Neuronal stem cell (in vitro differentiated cells): ENCODE data around the gene PXDN.

Experiments
- DNase-seq: peaks from one replicate; pipeline ENCODE4 v3.0.0-alpha.2; 2013; ENCODE audit warnings: low spot score
- H2AFZ ChIP-seq: one replicate; pipeline ENCODE4 v1.6.1; 2013; ENCODE audit warnings: mild to moderate bottlenecking, low read length, inconsistent platforms
- H2AK5ac ChIP-seq: 2 replicates; pipeline ENCODE4 v1.6.1; 2013; ENCODE audit warnings: low read depth, mild to moderate bottlenecking, inconsistent platforms, low read length, moderate library complexity, mixed read lengths
- H2BK120ac ChIP-seq: 2 replicates; pipeline ENCODE4 v1.6.1; 2013; ENCODE audit warnings: low read depth, mild to moderate bottlenecking, inconsistent platforms, low read length, moderate library complexity, mixed read lengths
- H2BK12ac ChIP-seq: one replicate; pipeline ENCODE4 v1.6.1; 2013; ENCODE audit warnings: low read length, inconsistent platforms
- H2BK15ac ChIP-seq: 2 replicates; pipeline ENCODE4 v1.6.1; 2013; ENCODE audit warnings: mild to moderate bottlenecking, low read length, inconsistent platforms, mixed read lengths
- H2BK5ac ChIP-seq: one replicate; pipeline ENCODE4 v1.6.1; 2013; ENCODE audit warnings: inconsistent platforms, mild to moderate bottlenecking, low read length, moderate library complexity
- H3K14ac ChIP-seq: one replicate; pipeline ENCODE4 v1.6.1; 2013; ENCODE audit warnings: low read length, inconsistent platforms
- H3K18ac ChIP-seq: 2 replicates; pipeline ENCODE4 v1.6.1; 2013; ENCODE audit warnings: low read length, inconsistent platforms
- H3K23ac ChIP-seq: 2 replicates; pipeline ENCODE4 v1.6.1; 2013; ENCODE audit warnings: low read depth, mild to moderate bottlenecking, mixed read lengths, low read length, inconsistent platforms; ENCODE audit not compliant: poor library complexity
- H3K27ac ChIP-seq: replicated peaks from 3 replicates; pipeline ENCODE4 v1.5.1; 2013; ENCODE audit warnings: low read length, inconsistent platforms
- H3K27me3 ChIP-seq, 3 experiments: 2 replicates each; pipeline ENCODE4 v1.6.1; 2013; ENCODE audit warnings: low read length in 3 of 3, mild to moderate bottlenecking in 2 of 3, inconsistent platforms in 1 of 3, low read depth in 1 of 3, mixed read lengths in 1 of 3, moderate library complexity in 1 of 3; ENCODE audit not compliant: control insufficient read depth in 3 of 3, insufficient read depth in 3 of 3
- H3K36me3 ChIP-seq, 2 donors: replicated peaks in 1 of 2; 2 replicates each; pipeline ENCODE4 v1.6.1; 2013; ENCODE audit warnings: low read length in 2 of 2; ENCODE audit not compliant: control insufficient read depth in 2 of 2, insufficient read depth in 2 of 2
- H3K4ac ChIP-seq: 2 replicates; pipeline ENCODE4 v1.6.1; 2013; ENCODE audit warnings: inconsistent platforms, mild to moderate bottlenecking, low read length, moderate library complexity
- H3K4me1 ChIP-seq, 2 donors: 1 replicate in 1 of 2; 2 replicates in 1 of 2; pipeline ENCODE4 v1.6.1; 2013; ENCODE audit warnings: low read length in 2 of 2, low read depth in 1 of 2; ENCODE audit not compliant: control insufficient read depth in 2 of 2, insufficient read depth in 1 of 2
- H3K4me2 ChIP-seq: one replicate; pipeline ENCODE4 v1.6.1; 2013; ENCODE audit warnings: mild to moderate bottlenecking, low read length, inconsistent platforms; ENCODE audit not compliant: insufficient read depth, poor library complexity, severe bottlenecking
- H3K4me3 ChIP-seq, 2 donors: 2 replicates each; pipeline ENCODE4 v1.5.1; 2013; ENCODE audit warnings: low read length in 2 of 2, mild to moderate bottlenecking in 2 of 2, inconsistent platforms in 1 of 2, moderate library complexity in 1 of 2
- H3K79me1 ChIP-seq: one replicate; pipeline ENCODE4 v1.6.1; 2013; ENCODE audit warnings: low read depth, mild to moderate bottlenecking, inconsistent platforms, low read length, moderate library complexity
- H3K9ac ChIP-seq: one replicate; pipeline ENCODE4 v1.6.1; 2013; ENCODE audit warnings: mild to moderate bottlenecking, low read depth, low read length, inconsistent platforms; ENCODE audit not compliant: poor library complexity
- H3K9me3 ChIP-seq, 2 donors: replicated peaks in 1 of 2; 2 replicates each; pipeline versions ENCODE3 to v1.6.1; 2013; ENCODE audit warnings: low read length in 2 of 2, mild to moderate bottlenecking in 2 of 2, inconsistent platforms in 1 of 2, low read depth in 1 of 2, mixed read lengths in 1 of 2, moderate library complexity in 1 of 2; ENCODE audit not compliant: control insufficient read depth in 2 of 2, insufficient read depth in 1 of 2
- H4K8ac ChIP-seq: one replicate; pipeline ENCODE4 v1.6.1; 2013; ENCODE audit warnings: low read depth, mild to moderate bottlenecking, inconsistent platforms, low read length, moderate library complexity
- H4K91ac ChIP-seq: one replicate; pipeline ENCODE4 v1.6.1; 2013; ENCODE audit warnings: low read length, low read depth, mild to moderate bottlenecking, inconsistent platforms; ENCODE audit not compliant: poor library complexity
- WGBS, 2 donors: extraction: QIAGEN DNeasy Blood & Tissue Kit; methylation state at CpG; one replicate each; pipeline ENCODE4 v1.1.7; 2013; ENCODE audit warnings: missing lambda C conversion rate in 2 of 2, mixed read lengths in 1 of 2; ENCODE audit not compliant: insufficient read length in 2 of 2, insufficient replicate concordance in 1 of 2; ENCODE audit errors: extremely low coverage in 2 of 2; 5-methylcytosine and 5-hydroxymethylcytosine counted together

Gene PXDN

GRCh38 chr2:1744151-1744445 is 217 bp downstream of the PXDN start:
- no peak overlapping the region for H4K8ac ChIP-seq
- peak overlapping the region; percentile 82 for H3K23ac ChIP-seq
- DNase-seq, result peak; percentile 61
- no peak overlapping the region for H2BK12ac ChIP-seq
- H2BK5ac ChIP-seq, result peak overlapping the region; percentile 87
- WGBS, 2 donors, result no CpG with 5 or more reads among the region's 33 CpGs
- peak overlapping the region; percentile 87 for H2BK15ac ChIP-seq
- H3K4me3 ChIP-seq, result peak overlapping the region; percentile 65 to 97
- no peaks in the 10 kb centered on the region for H3K27me3 ChIP-seq
- peak overlapping the region; percentile 66 for H3K4me2 ChIP-seq
- H3K9me3 ChIP-seq, result peaks cover 5% of the 10 kb centered on the region in 2 donors
- peaks cover 0 to 7% of the 10 kb centered on the region in 2 donors for H3K36me3 ChIP-seq
- H3K14ac ChIP-seq, result no peak overlapping the region
- H2AFZ ChIP-seq, result peak overlapping the region; percentile 86
- peaks cover 0 to 22% of the 10 kb centered on the region in 2 donors for H3K4me1 ChIP-seq
- H3K27ac ChIP-seq, result peak overlapping the region; percentile 64
- H2AK5ac ChIP-seq, result peak overlapping the region; percentile 57
- no peak overlapping the region for H2BK120ac ChIP-seq
- peak overlapping the region; percentile 99 for H3K18ac ChIP-seq
- no peak overlapping the region for H4K91ac ChIP-seq
- H3K4ac ChIP-seq, result no peak overlapping the region
- H3K9ac ChIP-seq, result peak overlapping the region; percentile 98
- peaks cover 15% of the 10 kb centered on the region for H3K79me1 ChIP-seq

- peak overlapping the region; percentile 85 for H3K18ac ChIP-seq
- H4K8ac ChIP-seq, result no peak overlapping the region
- no CpG with 5 or more reads among the region's 71 CpGs for WGBS, 2 donors
- peak overlapping the region; percentile 79 for H3K4me2 ChIP-seq
- peak overlapping the region; percentile 67 for H3K4ac ChIP-seq
- no peak overlapping the region for H2BK12ac ChIP-seq
- H3K14ac ChIP-seq, result no peak overlapping the region
- H3K36me3 ChIP-seq, result peaks cover 0 to 8% of the 10 kb centered on the region in 2 donors
- H3K27me3 ChIP-seq, result no peaks in the 10 kb centered on the region
- H3K23ac ChIP-seq, result peak overlapping the region; percentile 37
- peak overlapping the region; percentile 87 for H2BK5ac ChIP-seq
- peak overlapping the region; percentile 65 to 97 for H3K4me3 ChIP-seq
- H2BK15ac ChIP-seq, result peak overlapping the region; percentile 87
- H2BK120ac ChIP-seq, result no peak overlapping the region
- peaks cover 5% of the 10 kb centered on the region in 2 donors for H3K9me3 ChIP-seq
- peaks cover 0 to 22% of the 10 kb centered on the region in 2 donors for H3K4me1 ChIP-seq
- H2AFZ ChIP-seq, result peak overlapping the region; percentile 89
- DNase-seq, result no peak
- H3K9ac ChIP-seq, result peak overlapping the region; percentile 98
- peaks cover 16% of the 10 kb centered on the region for H3K79me1 ChIP-seq
- no peak overlapping the region for H4K91ac ChIP-seq
- H3K27ac ChIP-seq, result peak overlapping the region; percentile 64
- peak overlapping the region; percentile 57 for H2AK5ac ChIP-seq
Observed at GRCh38 chr2:1743396-1744150, 742 bp downstream of the PXDN start.

DNA sequence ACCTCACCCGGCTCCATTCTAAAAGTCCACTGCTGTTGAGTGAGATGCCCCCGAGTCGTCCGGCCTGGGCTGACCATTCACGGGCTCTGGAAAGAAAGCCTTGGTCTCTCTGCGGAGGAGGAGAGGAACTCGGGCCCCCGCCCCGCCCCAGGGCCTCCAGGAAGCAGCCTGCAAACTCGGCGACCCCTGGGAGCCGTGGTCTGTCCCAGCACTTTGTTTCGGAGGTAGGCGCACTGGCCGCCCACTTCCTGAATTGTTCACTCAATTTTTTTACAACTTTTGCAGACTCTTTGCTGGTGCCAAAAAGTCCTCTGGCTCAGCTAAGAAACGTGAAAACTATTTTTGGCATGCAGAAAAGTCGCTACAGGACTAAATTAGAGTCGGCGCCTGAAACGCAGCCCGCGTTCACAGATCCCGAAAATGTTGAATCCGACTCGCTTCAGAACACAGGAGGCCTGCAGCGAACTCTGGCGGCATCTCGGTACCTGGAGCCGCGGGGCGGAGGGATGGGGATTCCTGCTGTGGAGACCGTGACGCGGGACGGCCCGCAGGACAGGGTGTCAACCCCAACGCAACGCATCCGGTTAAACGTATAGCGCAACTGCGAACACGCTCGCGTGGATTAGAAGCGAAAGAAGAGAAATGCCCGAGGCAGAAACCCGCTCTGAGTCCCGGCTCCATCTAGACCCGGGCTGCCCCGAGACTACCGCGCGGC is 1.5 kb downstream of the PXDN start:
- Histone ChIP-seq H2AFZ (peak overlapping the region; percentile 89), H3K36me3 (peaks cover 0 to 8% of the 10 kb centered on the region in 2 donors), H2BK120ac (no peak overlapping the region), H3K23ac (peak overlapping the region; percentile 37), H3K14ac (no peak overlapping the region), H3K9ac (peak overlapping the region; percentile 46), H3K27ac (peak overlapping the region; percentile 48), H2BK5ac (peak overlapping the region; percentile 87), H2BK12ac (no peak overlapping the region), H3K18ac (peak overlapping the region; percentile 85), H3K27me3 (no peaks in the 10 kb centered on the region), H3K4me3 (peak overlapping the region; percentile 65 to 89), H3K4me2 (peak overlapping the region; percentile 79), H3K4ac (peak overlapping the region; percentile 67), H3K4me1 (peaks cover 0 to 22% of the 10 kb centered on the region in 2 donors), H4K91ac (no peak overlapping the region), H4K8ac (no peak overlapping the region), H3K79me1 (peaks cover 16% of the 10 kb centered on the region), H3K9me3 (peaks cover 5% of the 10 kb centered on the region in 2 donors), H2BK15ac (no peak overlapping the region), H2AK5ac (peak overlapping the region; percentile 51)
- DNase-seq, result peak; percentile 65
- WGBS, 2 donors, result no CpG with 5 or more reads among the region's 54 CpGs

DNA sequence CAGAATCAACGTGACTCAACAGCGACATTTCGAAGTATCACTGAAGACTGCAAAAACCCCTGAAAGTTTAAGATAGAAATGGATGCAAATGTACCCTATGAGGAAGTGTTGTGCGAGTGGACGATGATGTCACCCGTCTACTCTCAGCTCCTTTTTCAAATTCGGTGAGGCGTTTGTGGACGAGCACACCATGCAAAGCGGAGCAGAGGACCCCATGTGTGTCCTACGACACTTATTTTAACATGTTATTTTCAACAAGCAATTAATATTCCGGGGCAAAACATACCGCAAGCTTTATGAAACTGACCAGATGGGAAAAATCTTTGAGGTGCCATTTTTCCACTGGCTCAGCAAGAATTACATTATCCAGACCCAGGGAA is 2.0 kb downstream of the PXDN start:
- Histone ChIP-seq H3K4me3 (peak overlapping the region in 1 of 2 donors; percentile 65), H3K9ac (no peak overlapping the region), H4K8ac (no peak overlapping the region), H3K27ac (peak overlapping the region; percentile 48), H3K18ac (no peak overlapping the region), H2BK5ac (no peak overlapping the region), H2AK5ac (no peak overlapping the region), H3K9me3 (peaks cover 5% of the 10 kb centered on the region in 2 donors), H2AFZ (peak overlapping the region; percentile 89), H3K4ac (no peak overlapping the region), H2BK12ac (no peak overlapping the region), H3K27me3 (no peaks in the 10 kb centered on the region), H2BK120ac (no peak overlapping the region), H3K4me2 (peak overlapping the region; percentile 79), H3K36me3 (peaks cover 0 to 8% of the 10 kb centered on the region in 2 donors), H3K23ac (no peak overlapping the region), H3K79me1 (peaks cover 16% of the 10 kb centered on the region), H3K4me1 (peaks cover 0 to 22% of the 10 kb centered on the region in 2 donors), H2BK15ac (no peak overlapping the region), H4K91ac (no peak overlapping the region), H3K14ac (no peak overlapping the region)
- WGBS, 2 donors, result no CpG with 5 or more reads among the region's 13 CpGs
- DNase-seq, result no peak
